Upper lobe of right lung (tissue), 1 donor: ENCODE measurements around the gene RADIL. TPM values are rescaled to one million over a fixed set of nuclear protein-coding genes. Genes with fewer than 3 reads are reported as not detected.

Source experiments
- ATAC-seq: fragments of 200-7000 bp; cut with Tn5 transposase; one replicate; pipeline ENCODE4 v1.9.1; 2020; ENCODE audit warnings: mild to moderate bottlenecking, moderate library complexity
- DNase-seq: peaks from one replicate; pipeline ENCODE4 v3.0.0-alpha.2; 2020
- H3K27ac ChIP-seq: fragments of 200-600 bp; one replicate; pipeline ENCODE4 v1.8.0; 2022
- H3K27me3 ChIP-seq: fragments of 200-600 bp; one replicate; pipeline ENCODE4 v1.8.0; 2022; ENCODE audit warnings: mild to moderate bottlenecking
- H3K36me3 ChIP-seq: fragments of 200-600 bp; one replicate; pipeline ENCODE4 v1.8.0; 2022
- H3K4me1 ChIP-seq: fragments of 200-600 bp; one replicate; pipeline ENCODE4 v1.8.0; 2022
- H3K4me3 ChIP-seq: fragments of 200-600 bp; one replicate; pipeline ENCODE4 v1.8.0; 2022; ENCODE audit warnings: mild to moderate bottlenecking
- H3K9me3 ChIP-seq: fragments of 200-600 bp; one replicate; pipeline ENCODE4 v1.8.0; 2022
- intact Hi-C: fragments of 100-400 bp; cut with DNase I; formaldehyde crosslinking; loops from one replicate; pipeline ENCODE4 v1.11.0; 2022
- long read RNA-seq: library from polyadenylated mRNA; unstranded; transcript quantifications from one replicate; pipeline ENCODE4 v2.0.0, GENCODE V29; 2021
- total RNA-seq: library from RNA; stranded (reverse); fragmentation: NEBNext Ultra II Directional; extraction: Animal tissue kit (Norgen Biotek cat#: 25700); gene quantifications from one replicate; pipeline ENCODE4 v1.2.1, GENCODE V29; 2021
- TF ChIP-seq, protein P1 (sequence below): fragments of 200-600 bp; IDR thresholded peaks from one replicate; pipeline ENCODE4 v1.8.0; 2022; ENCODE audit warnings: antibody characterized with exemption
- donor health status: DM: no; HTN: yes; CAD: no; lungs with severe emphysema.

RADIL gene, protein sequence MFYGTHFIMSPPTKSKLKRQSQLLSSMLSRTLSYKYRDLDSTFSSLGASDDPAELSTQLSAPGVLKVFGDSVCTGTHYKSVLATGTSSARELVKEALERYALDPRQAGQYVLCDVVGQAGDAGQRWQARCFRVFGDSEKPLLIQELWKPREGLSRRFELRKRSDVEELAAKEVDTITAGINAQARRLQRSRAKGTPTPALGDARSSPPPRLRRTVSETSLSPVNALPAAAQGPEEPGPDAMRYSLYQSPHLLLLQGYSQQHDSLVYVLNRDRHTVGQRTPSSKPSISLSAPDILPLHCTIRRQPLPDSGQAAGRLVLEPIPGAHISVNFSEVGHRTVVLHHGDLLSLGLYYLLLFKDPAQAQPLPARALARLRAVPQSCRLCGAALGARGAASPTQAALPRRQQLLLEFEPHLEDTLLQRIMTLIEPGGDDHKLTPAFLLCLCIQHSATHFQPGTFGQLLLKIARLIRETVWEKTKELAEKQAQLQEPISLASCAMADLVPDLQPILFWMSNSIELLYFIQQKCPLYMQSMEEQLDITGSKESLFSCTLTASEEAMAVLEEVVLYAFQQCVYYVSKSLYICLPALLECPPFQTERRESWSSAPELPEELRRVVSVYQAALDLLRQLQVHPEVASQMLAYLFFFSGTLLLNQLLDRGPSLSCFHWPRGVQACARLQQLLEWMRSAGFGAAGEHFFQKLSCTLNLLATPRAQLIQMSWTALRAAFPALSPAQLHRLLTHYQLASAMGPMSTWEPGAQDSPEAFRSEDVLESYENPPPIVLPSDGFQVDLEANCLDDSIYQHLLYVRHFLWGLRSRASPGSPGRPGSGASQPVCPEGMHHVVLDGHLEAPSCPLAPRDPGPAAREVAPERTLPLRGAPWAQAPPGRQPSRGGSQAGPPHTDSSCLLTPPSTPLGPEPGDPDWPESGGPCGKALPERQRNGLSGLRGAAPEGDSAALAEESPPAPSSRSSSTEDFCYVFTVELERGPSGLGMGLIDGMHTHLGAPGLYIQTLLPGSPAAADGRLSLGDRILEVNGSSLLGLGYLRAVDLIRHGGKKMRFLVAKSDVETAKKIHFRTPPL
- 7.3 TPM for total RNA-seq
- long read RNA-seq, partial matches to known transcripts: 12 of 18 reads
- long read RNA-seq, other reads (novel, unspliced or antisense): 4 of 18 reads

DNA sequence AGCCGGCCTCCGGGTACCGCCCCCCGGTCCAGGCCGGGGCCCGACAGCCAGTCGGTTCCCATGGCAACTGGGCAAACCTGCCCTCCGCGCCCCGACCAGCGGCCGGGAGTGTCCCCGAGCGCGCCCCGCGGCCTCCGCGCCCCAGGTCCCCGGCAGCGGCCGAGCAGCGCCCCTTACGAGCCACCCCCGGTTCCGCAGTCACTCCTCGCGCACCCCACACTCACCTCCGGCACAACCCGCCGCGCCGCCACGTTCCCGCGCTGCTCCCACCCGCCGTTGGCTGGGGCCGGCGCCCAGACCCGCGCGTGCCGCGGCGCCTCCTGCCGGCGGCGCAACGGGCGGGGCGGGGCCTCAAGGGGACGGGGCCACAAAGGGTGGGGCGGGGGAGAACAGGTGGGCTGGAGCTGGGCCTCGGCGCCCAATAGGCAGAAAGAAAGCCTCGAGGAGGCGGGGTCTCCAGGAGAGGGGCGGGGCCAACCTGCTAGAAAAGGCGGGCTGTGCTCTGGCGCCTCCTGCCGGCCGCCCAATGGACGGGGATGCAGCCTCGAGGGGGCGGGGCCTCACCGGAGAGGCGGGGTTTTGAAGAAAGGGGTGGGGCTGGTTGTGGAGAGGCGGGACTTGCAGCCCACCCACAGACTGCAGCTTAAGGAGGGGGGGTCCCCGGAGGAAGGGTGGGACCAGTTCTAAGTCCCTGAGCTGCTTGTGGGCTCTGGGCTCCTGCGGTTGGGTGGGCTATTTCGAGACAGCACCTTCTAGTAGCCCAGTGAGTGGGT lies at the start of gene RADIL:
Gene RADIL (minus strand): TSS at position 345 of the 773 bp plus-strand sequence. CDS start 5,577 bp downstream, outside the sequence.
- TF ChIP-seq, protein P1, sequence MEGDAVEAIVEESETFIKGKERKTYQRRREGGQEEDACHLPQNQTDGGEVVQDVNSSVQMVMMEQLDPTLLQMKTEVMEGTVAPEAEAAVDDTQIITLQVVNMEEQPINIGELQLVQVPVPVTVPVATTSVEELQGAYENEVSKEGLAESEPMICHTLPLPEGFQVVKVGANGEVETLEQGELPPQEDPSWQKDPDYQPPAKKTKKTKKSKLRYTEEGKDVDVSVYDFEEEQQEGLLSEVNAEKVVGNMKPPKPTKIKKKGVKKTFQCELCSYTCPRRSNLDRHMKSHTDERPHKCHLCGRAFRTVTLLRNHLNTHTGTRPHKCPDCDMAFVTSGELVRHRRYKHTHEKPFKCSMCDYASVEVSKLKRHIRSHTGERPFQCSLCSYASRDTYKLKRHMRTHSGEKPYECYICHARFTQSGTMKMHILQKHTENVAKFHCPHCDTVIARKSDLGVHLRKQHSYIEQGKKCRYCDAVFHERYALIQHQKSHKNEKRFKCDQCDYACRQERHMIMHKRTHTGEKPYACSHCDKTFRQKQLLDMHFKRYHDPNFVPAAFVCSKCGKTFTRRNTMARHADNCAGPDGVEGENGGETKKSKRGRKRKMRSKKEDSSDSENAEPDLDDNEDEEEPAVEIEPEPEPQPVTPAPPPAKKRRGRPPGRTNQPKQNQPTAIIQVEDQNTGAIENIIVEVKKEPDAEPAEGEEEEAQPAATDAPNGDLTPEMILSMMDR: peak; percentile 86
- no peaks in the 10 kb centered on the region for H3K36me3 ChIP-seq

DNA sequence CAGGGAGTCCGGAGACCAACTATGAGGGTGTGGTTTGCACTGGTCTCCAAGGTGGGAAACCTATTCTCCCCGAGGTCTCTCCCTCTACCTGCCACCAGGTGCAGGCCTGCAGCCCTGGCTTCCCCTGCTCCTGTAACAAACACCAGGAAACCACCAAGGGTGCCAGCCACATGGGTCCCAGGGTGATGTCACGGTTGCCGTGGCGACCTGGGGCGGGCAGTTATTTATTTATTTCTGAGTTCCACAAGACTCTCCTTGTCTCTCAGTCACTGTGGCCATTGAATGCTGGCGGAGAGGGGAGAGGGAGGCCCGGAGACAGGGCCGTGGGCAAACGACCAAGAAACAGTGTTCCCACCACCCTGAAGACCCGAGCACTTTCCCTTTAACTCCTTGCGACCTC lies 48.4 kb upstream of the RADIL start:
- H3K4me3 ChIP-seq: no peak overlapping the region
- H3K4me1 ChIP-seq: no peaks in the 10 kb centered on the region
- intact Hi-C loops: no loop called here
- DNase-seq (no peak), ATAC-seq (no peak)
- H3K36me3 ChIP-seq: no peaks in the 10 kb centered on the region
- H3K27ac ChIP-seq: no peak overlapping the region
- peaks cover 5% of the 10 kb centered on the region for H3K27me3 ChIP-seq
- TF ChIP-seq, protein P1: no peak
- H3K9me3 ChIP-seq: no peaks in the 10 kb centered on the region

More for the DNA sequence above, at the start of gene RADIL:
- DNase-seq (peak; percentile 96), ATAC-seq (peak; percentile 96)
- H3K9me3 ChIP-seq: no peaks in the 10 kb centered on the region
- intact Hi-C loops: loop anchor here (10.0 kb wide), 1 partner anchor 49 kb away; no protein-coding TSS in a partner anchor
- H3K27ac ChIP-seq: peak within 1 kb of the TSS; percentile 74
- H3K4me1 ChIP-seq: no peaks in the 10 kb centered on the region
- H3K27me3 ChIP-seq: no peaks in the 10 kb centered on the region
- H3K4me3 ChIP-seq: peak within 1 kb of the TSS; percentile 60

DNA sequence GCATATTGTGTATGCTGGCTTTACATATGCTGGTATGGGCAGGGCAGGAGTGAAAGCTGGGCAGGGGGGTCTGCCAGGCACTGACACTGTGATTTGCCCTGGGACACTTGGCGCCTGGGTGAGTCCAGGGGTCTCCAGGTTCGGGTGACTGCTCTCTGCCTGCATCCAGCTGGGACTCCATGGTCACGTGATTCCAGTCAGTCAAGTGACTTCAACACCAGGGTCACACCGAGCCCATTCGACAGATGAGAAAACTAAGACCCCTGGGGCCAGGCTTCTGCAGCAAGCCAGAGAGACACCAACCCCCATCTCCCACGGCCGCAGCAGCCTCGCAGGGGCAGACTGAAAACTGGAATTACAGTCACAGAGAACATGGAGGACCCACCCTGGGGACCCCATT lies 45.5 kb upstream of the RADIL start:
- no peaks in the 10 kb centered on the region for H3K4me1 ChIP-seq
- intact Hi-C loops: no loop called here
- H3K4me3 ChIP-seq: no peak overlapping the region
- H3K36me3 ChIP-seq: no peaks in the 10 kb centered on the region
- no peak overlapping the region for H3K27ac ChIP-seq
- TF ChIP-seq, protein P1: no peak
- H3K9me3 ChIP-seq: no peaks in the 10 kb centered on the region
- no peak for ATAC-seq
- no peak for DNase-seq
- peaks cover 5% of the 10 kb centered on the region for H3K27me3 ChIP-seq

DNA sequence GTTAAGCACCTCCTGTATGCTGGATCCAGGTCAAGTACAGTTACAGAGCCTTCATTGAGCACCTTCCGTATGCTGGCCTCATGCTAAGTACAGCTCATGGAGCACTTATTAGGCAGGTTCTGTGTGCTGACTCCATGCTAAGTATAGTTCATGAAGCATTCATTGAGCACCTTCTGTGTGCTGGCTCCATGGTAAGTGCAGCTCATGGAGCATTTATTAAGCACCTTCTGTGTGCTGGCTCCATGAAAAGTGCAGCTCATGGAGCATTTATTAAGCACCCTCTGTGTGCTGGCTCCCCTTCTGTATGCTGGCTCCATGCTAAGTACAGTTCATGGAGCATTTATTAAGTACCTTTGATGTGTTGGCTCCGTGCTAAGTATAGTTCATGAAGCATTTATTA lies 44.9 kb upstream of the RADIL start:
- DNase-seq: no peak
- Histone ChIP-seq H3K27me3 (peaks cover 5% of the 10 kb centered on the region), H3K36me3 (no peaks in the 10 kb centered on the region), H3K27ac (no peak overlapping the region), H3K4me3 (no peak overlapping the region), H3K4me1 (no peaks in the 10 kb centered on the region), H3K9me3 (no peaks in the 10 kb centered on the region)
- TF ChIP-seq, protein P1: no peak
- no peak for ATAC-seq
- intact Hi-C loops: no loop called here
